ENCODE data around the gene CAP2. TPM values are rescaled to one million over a fixed set of nuclear protein-coding genes. Genes with fewer than 3 reads are reported as not detected.

The CAP2 gene
- total and polyA plus RNA-seq, 8 donors, result 0.61 to 78.8 (median 4.2) TPM

DNA sequence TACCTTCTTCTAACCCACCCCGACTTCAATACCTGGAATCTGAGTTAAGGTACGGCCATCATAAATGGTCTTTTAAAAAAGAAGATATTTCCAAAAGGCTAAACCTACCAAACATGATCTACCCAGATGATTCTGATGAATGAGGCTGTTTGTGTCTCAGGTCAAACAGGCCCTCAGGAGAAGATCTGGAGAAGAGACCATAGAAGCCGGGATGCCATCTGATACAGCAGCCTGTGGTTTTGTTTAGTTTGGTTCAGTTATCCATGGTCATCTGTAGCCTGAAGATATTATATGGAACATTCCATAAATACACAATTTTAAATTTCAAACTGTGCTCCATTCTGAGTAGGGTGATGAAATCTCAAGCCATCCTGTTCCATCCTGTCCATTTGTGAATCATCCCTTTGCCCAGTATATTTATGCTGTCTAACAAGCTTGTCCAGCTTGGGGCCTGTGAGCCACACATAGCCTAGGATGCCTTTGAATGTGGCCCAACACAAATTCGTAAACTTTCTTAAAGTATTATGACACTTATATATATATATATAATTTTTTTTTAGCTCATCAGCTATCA lies 4.0 kb upstream of the CAP2 start:
- H3K27ac ChIP-seq, result no peak overlapping the region
- H3K4me3 ChIP-seq, result no peak overlapping the region
- H3K27me3 ChIP-seq, result peaks cover 0 to 14% (median 4%) of the 10 kb centered on the region in 3 donors
- peaks cover 0 to 15% (median 13%) of the 10 kb centered on the region in 4 donors for H3K4me1 ChIP-seq
- DNase-seq, result no peak
- 93 to 98% (median 94%) methylated on average over 4 of the region's 4 CpGs for WGBS, 5 donors
- no peaks in the 10 kb centered on the region for H3K9me3 ChIP-seq
- no peaks in the 10 kb centered on the region for H3K36me3 ChIP-seq
- TF ChIP-seq, protein P1, sequence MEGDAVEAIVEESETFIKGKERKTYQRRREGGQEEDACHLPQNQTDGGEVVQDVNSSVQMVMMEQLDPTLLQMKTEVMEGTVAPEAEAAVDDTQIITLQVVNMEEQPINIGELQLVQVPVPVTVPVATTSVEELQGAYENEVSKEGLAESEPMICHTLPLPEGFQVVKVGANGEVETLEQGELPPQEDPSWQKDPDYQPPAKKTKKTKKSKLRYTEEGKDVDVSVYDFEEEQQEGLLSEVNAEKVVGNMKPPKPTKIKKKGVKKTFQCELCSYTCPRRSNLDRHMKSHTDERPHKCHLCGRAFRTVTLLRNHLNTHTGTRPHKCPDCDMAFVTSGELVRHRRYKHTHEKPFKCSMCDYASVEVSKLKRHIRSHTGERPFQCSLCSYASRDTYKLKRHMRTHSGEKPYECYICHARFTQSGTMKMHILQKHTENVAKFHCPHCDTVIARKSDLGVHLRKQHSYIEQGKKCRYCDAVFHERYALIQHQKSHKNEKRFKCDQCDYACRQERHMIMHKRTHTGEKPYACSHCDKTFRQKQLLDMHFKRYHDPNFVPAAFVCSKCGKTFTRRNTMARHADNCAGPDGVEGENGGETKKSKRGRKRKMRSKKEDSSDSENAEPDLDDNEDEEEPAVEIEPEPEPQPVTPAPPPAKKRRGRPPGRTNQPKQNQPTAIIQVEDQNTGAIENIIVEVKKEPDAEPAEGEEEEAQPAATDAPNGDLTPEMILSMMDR (IDR thresholded peaks at IDR 0.05), result no peak
- TF ChIP-seq POLR2A (IDR thresholded peaks at IDR 0.05) (no peak), EP300 (IDR thresholded peaks at IDR 0.05) (no peak), POLR2AphosphoS5 (IDR thresholded peaks at IDR 0.05) (no peak)
- intact Hi-C loops (cut with DNase I; ENCODE audit: low total_unique reads), result no loop called here

DNA sequence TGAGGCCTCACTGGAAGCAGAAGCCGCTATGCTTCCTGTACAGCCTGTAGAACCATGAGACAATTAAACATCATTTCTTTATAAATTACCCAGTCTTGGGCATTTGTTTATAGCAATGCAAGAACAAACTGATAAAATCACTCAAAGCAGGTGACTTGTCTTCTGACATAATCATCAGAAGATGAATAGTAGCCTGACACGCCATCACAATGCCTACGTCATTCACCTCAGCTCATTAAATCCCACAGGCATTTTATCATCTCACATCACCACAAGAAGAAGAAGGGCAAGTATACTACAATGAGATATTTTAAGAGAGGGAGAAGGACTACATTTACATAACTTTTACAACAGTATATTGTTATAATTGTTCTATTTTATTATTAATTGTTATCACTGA lies 3.1 kb upstream of the CAP2 start:
- no peak overlapping the region for H3K4me3 ChIP-seq
- intact Hi-C loops (cut with DNase I; ENCODE audit: low total_unique reads), result no loop called here
- H3K27me3 ChIP-seq, result peaks cover 0 to 15% (median 4%) of the 10 kb centered on the region in 3 donors
- peaks cover 0 to 18% (median 16%) of the 10 kb centered on the region in 4 donors for H3K4me1 ChIP-seq
- TF ChIP-seq, protein P1 (IDR thresholded peaks at IDR 0.05), result no peak
- TF ChIP-seq POLR2AphosphoS5 (IDR thresholded peaks at IDR 0.05) (no peak), EP300 (IDR thresholded peaks at IDR 0.05) (no peak), POLR2A (IDR thresholded peaks at IDR 0.05) (no peak)
- 90 to 95% (median 93%) methylated on average over 3 of the region's 3 CpGs for WGBS, 5 donors
- no peaks in the 10 kb centered on the region for H3K9me3 ChIP-seq
- no peak for DNase-seq
- no peak overlapping the region for H3K27ac ChIP-seq
- H3K36me3 ChIP-seq, result no peaks in the 10 kb centered on the region

DNA sequence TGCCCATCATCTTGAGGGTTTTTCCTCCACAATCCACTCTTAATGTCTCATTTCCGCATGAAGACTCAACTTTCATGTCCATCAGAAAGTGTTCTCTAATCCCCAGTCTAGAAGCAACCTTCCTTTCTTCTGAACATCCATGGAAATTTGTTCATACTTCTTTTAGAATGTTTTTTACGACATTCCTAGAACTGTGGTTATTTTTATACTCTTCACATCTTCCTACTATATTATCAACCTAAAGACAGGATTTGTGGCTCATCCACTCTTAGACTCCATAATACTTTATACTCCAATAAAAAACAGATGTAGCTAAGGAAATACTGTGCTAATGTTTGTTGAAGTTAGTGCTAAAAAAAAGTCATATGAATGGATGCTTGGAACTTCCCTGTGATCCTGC lies 1.4 kb upstream of the CAP2 start:
- peaks cover 0 to 15% (median 4%) of the 10 kb centered on the region in 3 donors for H3K27me3 ChIP-seq
- H3K36me3 ChIP-seq, result no peaks in the 10 kb centered on the region
- no peak overlapping the region for H3K27ac ChIP-seq
- H3K4me3 ChIP-seq, result no peak overlapping the region
- H3K9me3 ChIP-seq, result no peaks in the 10 kb centered on the region
- peaks cover 0 to 18% (median 16%) of the 10 kb centered on the region in 4 donors for H3K4me1 ChIP-seq
- WGBS, 5 donors, result 89 to 97% (median 94%) methylated on average over 2 of the region's 2 CpGs
- no peak for DNase-seq
- intact Hi-C loops (cut with DNase I; ENCODE audit: low total_unique reads), result no loop called here
- TF ChIP-seq POLR2AphosphoS5 (IDR thresholded peaks at IDR 0.05), result no peak
- no peak for TF ChIP-seq POLR2A (IDR thresholded peaks at IDR 0.05)
- TF ChIP-seq, protein P1 (IDR thresholded peaks at IDR 0.05), result no peak
- TF ChIP-seq EP300 (IDR thresholded peaks at IDR 0.05), result no peak

DNA sequence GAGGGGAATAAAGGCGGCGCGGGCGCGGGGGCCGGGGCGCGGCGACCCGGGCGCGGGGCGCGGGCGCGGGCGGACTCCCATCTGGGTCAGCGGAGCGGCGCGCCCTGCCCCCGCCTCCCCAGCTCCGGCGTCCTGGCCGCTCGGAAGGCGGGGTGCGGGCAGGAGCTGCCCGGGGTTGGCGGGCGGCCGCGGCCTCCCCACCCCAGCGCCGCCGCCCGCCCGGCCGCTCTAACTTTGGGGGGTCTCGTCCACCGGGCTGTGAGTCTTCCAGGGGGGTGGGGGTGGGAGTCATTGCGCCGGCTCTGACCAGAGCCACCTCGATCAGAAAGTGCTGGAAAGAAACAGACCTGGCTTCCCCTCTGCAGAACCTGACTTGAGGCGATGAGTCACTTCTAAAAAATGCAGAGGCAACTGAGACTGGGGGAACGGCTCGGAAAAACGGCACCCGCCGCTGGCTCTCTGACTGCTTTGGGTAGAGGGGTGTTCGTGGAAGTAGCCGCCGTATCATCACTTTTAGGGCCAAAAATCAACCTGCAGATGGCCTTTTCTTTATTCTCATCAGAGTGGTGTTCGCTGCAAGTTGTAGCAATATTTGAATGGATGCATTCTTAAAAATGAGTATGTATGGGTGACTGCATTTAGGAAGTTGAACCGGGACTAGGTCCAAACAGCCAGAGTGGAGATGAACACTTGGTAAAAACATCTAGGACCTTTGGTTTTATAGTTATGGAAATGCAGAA lies 667 bp downstream of the CAP2 start:
- intact Hi-C loops (cut with DNase I; ENCODE audit: low total_unique reads), result no loop called here
- H3K9me3 ChIP-seq, result no peaks in the 10 kb centered on the region
- peak overlapping the region; percentile 68 to 88 (median 78) for H3K4me3 ChIP-seq
- peaks cover 0 to 15% (median 4%) of the 10 kb centered on the region in 3 donors for H3K27me3 ChIP-seq
- no peaks in the 10 kb centered on the region for H3K36me3 ChIP-seq
- DNase-seq, result peak; percentile 28 to 82
- H3K4me1 ChIP-seq, result peaks cover 0 to 18% (median 16%) of the 10 kb centered on the region in 4 donors
- 1 to 3% (median 2%) methylated on average over 14 to 54 of the region's 55 CpGs for WGBS, 5 donors
- peak overlapping the region in 4 of 5 donors; percentile 67 to 90 (median 82) for H3K27ac ChIP-seq
- no peak for TF ChIP-seq EP300 (IDR thresholded peaks at IDR 0.05)
- TF ChIP-seq POLR2A (IDR thresholded peaks at IDR 0.05), result no peak
- no peak for TF ChIP-seq POLR2AphosphoS5 (IDR thresholded peaks at IDR 0.05)
- TF ChIP-seq, protein P1 (IDR thresholded peaks at IDR 0.05), result no peak
